Fibroblast of villous mesenchyme (primary cell): ENCODE results near the gene ZNF205. TPM values are rescaled to one million over a fixed set of nuclear protein-coding genes. Genes with fewer than 3 reads are reported as not detected.
A peak's percentile ranks its signal among the peaks of the same experiment; 100 is the strongest.

Source experiments
- DNase-seq: peaks from one replicate; pipeline ENCODE4 v3.0.0-alpha.2; 2010; ENCODE audit warnings: low read depth
- H3K4me3 ChIP-seq: 2 replicates; pipeline ENCODE4 v1.5.1; 2011; ENCODE audit warnings: low read depth, mild to moderate bottlenecking, low read length
- CTCF ChIP-seq: IDR thresholded peaks from 2 replicates; pipeline ENCODE4 v1.5.1; 2012; ENCODE audit warnings: low read depth, mild to moderate bottlenecking, low read length; ENCODE audit not compliant: insufficient read depth
- total RNA-seq: library from RNA; depleted of rRNA; stranded (reverse); fragments of >200 nt; gene quantifications from 2 replicates; pipeline ENCODE4 v1.2.3, GENCODE V29; 2012

Gene ZNF205
- total RNA-seq = 14.2 and 18.4 TPM in 2 replicates

DNA sequence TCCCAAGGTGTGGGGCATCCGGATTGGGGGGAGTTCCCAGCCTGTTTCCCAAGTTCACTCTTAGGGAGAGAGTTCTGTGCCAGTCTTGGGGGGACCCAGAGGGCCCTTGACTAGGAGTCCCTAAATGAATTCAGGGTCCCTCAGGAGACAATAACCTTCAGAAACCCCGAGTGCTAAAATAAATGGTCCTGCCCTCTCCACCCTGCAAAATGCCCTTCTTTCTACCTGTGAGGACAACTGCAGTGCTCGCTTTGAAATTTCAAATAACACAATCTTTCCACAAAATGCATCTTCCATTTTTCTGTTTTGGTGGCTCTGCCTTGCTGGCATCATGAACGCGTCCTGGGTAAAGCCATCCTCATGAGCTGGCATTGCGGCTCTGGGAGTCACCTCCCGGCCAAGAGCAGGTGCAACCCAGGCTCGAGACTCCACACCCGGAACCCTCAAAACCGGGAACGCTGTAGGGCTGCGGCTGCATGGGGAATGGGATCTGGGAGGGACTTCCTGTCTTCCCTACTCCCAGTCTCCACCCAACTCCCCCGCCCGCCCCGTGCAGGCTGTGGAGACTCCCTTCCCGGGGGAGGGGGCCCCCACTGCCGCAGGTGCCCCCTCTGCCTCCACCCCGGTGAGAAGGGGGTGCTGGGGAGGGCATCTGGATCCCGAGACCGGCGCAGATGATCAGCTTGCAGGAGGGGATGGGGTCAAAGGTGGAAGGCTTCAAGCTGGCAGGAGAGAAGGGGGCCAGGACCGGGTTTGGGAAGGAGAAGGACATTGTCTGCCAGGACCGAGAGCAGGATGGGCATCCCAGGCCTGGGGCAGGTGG lies at the start of gene ZNF205:
ZNF205 (plus strand) TSS at position 529 of the 823 bp plus-strand sequence. CDS start 845 bp downstream, outside the sequence.
- no peak for TF ChIP-seq CTCF
- peak within 1 kb of the TSS; percentile 97 for H3K4me3 ChIP-seq
- peak; percentile 60 for DNase-seq

DNA sequence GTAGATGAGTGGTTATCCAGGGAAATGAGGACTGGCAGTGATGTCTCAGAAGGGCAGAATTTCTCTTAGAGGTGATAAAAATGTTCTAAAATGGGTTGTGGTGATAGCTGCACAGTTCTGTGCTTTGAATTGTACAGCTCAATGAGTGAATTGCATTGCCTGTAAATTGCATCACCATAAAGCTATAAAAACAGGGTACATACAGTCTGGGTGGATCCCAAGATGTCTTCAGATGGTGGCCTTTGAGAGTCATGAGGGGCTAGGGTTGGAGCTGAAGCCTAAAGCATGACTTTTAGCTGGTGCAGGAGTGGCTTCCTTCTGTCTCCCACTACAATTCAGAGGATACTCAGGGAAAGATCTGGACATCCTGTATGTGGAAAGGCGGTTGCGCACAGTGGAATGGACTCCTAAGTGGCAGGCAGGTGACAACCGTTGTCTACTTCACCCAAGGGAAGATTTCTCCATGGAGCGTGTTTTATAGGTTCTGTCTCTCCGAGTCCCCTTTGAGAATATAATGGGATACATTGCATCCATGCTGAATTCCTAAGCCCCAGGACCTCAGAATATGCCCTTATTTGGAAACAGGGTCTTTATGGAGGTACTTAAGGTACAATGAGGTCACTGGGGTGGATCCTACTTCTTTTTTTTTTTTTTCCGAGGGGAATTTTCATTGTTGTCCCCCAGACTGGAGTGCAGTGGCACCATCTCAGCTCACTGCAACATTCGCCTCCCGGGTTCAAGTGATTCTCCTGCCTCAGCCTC lies 48.6 kb upstream of the ZNF205 start:
- no peak for TF ChIP-seq CTCF
- DNase-seq = peak; percentile 24
- H3K4me3 ChIP-seq = no peak overlapping the region

GRCh38 chr16:3065069-3065741 lies 47.2 kb upstream of the ZNF205 start, which contains the start of gene IL32:
IL32 (plus strand) TSS chr16:3065640; CDS start chr16:3065812, 172 bp downstream.
- H3K4me3 ChIP-seq = peak within 1 kb of the TSS; percentile 40
- peak; percentile 78 for DNase-seq
- TF ChIP-seq CTCF = no peak

DNA sequence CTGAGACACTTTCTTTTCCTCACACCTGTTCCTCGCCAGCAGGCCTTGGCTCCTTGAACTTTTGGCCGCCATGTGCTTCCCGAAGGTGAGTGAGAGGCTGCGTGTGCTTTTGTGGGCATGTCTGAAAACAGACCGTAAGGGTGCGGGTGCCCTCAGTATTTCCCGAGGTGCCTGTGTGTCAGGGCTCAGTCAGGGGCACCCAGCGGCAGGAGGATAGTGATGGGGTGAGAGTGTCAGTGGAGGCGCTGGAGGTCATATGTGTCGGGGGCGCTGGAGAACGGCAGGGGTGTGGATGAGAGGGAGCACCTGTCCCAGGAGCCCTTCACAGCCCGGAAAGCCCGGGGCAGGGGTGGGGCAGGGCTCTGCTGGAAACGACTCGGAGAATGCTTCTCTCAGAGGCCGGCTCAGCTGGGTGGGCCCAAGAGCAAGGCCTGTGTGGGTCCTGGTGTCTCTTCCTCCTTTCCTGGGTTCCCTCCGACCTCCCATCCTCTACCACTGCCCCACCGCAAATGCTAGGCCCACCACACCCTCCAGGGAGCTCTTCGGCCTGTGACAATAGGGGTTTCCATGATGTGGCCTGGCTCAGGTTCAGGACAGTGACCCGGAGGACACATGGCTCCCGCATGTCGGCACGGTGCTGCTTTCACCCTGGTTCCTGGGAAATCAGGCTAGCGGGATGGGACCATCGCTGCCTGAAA lies 46.5 kb upstream of the ZNF205 start:
- no peak for TF ChIP-seq CTCF
- H3K4me3 ChIP-seq = peak overlapping the region; percentile 40
- no peak for DNase-seq

GRCh38 chr16:3066440-3066748 lies 46.0 kb upstream of the ZNF205 start:
- DNase-seq = no peak
- H3K4me3 ChIP-seq = no peak overlapping the region

More at GRCh38 chr16:3066440-3066748, 46.0 kb upstream of the ZNF205 start:
- no peak for TF ChIP-seq CTCF
